ENCODE data around the gene NOTCH1.

DNA sequence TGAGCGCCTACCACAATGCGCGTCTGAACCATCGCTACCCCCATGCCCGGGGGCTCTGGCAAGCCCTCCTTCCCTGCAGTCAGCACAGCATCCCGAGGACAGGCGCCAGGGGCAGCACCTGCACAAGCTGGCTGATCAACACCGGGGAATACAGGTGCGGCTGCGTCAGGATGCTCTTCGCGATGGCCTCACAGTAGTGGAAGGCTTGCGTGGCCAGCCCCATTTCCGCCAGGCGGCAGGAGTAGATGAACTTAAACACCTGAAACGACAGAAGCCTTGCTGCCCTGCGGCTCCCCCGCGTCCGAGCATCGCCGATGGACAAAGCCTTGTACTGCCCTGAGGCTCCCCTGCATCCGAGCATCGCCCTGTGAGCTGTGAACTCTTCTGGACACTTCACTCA lies 88.5 kb downstream of the NOTCH1 start:
- TF ChIP-seq EP300 (IDR thresholded peaks at IDR 0.05) (no peak), BHLHE40 (IDR thresholded peaks at IDR 0.05; ENCODE audit: low read depth, low read length) (no peak), POLR2A (IDR thresholded peaks at IDR 0.05; ENCODE audit: low read length) (no peak), PHF8 (IDR thresholded peaks at IDR 0.05; ENCODE audit: borderline replicate concordance, low read depth) (no peak), RARB (CRISPR knock-in tag; IDR thresholded peaks at IDR 0.05) (no peak)
- TF ChIP-seq, protein P1, sequence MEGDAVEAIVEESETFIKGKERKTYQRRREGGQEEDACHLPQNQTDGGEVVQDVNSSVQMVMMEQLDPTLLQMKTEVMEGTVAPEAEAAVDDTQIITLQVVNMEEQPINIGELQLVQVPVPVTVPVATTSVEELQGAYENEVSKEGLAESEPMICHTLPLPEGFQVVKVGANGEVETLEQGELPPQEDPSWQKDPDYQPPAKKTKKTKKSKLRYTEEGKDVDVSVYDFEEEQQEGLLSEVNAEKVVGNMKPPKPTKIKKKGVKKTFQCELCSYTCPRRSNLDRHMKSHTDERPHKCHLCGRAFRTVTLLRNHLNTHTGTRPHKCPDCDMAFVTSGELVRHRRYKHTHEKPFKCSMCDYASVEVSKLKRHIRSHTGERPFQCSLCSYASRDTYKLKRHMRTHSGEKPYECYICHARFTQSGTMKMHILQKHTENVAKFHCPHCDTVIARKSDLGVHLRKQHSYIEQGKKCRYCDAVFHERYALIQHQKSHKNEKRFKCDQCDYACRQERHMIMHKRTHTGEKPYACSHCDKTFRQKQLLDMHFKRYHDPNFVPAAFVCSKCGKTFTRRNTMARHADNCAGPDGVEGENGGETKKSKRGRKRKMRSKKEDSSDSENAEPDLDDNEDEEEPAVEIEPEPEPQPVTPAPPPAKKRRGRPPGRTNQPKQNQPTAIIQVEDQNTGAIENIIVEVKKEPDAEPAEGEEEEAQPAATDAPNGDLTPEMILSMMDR (IDR thresholded peaks at IDR 0.05), result no peak
- TF ChIP-seq, protein P2, sequence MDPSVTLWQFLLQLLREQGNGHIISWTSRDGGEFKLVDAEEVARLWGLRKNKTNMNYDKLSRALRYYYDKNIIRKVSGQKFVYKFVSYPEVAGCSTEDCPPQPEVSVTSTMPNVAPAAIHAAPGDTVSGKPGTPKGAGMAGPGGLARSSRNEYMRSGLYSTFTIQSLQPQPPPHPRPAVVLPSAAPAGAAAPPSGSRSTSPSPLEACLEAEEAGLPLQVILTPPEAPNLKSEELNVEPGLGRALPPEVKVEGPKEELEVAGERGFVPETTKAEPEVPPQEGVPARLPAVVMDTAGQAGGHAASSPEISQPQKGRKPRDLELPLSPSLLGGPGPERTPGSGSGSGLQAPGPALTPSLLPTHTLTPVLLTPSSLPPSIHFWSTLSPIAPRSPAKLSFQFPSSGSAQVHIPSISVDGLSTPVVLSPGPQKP (IDR thresholded peaks at IDR 0.05; ENCODE audit: low read depth, low read length), result no peak
- TF ChIP-seq, protein P3, sequence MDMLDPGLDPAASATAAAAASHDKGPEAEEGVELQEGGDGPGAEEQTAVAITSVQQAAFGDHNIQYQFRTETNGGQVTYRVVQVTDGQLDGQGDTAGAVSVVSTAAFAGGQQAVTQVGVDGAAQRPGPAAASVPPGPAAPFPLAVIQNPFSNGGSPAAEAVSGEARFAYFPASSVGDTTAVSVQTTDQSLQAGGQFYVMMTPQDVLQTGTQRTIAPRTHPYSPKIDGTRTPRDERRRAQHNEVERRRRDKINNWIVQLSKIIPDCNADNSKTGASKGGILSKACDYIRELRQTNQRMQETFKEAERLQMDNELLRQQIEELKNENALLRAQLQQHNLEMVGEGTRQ (IDR thresholded peaks at IDR 0.05), result no peak
